ENCODE data around the gene CEP112.

CEP112 gene

GRCh38 chr17:66073384-66073783, 118.5 kb downstream of the CEP112 start:
- DNase-seq (ENCODE audit: low spot score) = no peak

GRCh38 chr17:66063686-66064085, 128.2 kb downstream of the CEP112 start:
- DNase-seq (ENCODE audit: low spot score) = no peak

GRCh38 chr17:66056148-66056547, 135.8 kb downstream of the CEP112 start:
- DNase-seq (ENCODE audit: low spot score) = no peak

GRCh38 chr17:66054242-66054641, 137.7 kb downstream of the CEP112 start:
- no peak for DNase-seq (ENCODE audit: low spot score)

- no peak for DNase-seq (ENCODE audit: low spot score)
Observed at GRCh38 chr17:66044083-66044482, 147.8 kb downstream of the CEP112 start.

GRCh38 chr17:66043419-66043818, 148.5 kb downstream of the CEP112 start:
- no peak for DNase-seq (ENCODE audit: low spot score)

GRCh38 chr17:66040402-66040801, 151.5 kb downstream of the CEP112 start:
- no peak for DNase-seq (ENCODE audit: low spot score)

GRCh38 chr17:66038125-66038524, 153.8 kb downstream of the CEP112 start:
- no peak for DNase-seq (ENCODE audit: low spot score)

GRCh38 chr17:66037221-66037620, 154.7 kb downstream of the CEP112 start:
- no peak for DNase-seq (ENCODE audit: low spot score)

- no peak for DNase-seq (ENCODE audit: low spot score)
Observed at GRCh38 chr17:66032082-66032712, 159.7 kb downstream of the CEP112 start.

GRCh38 chr17:66025551-66025950, 166.4 kb downstream of the CEP112 start:
- DNase-seq (ENCODE audit: low spot score) = no peak

- DNase-seq (ENCODE audit: low spot score) = no peak
Observed at GRCh38 chr17:66021757-66022156, 170.2 kb downstream of the CEP112 start.

GRCh38 chr17:66018786-66019185, 173.1 kb downstream of the CEP112 start:
- no peak for DNase-seq (ENCODE audit: low spot score)

- DNase-seq (ENCODE audit: low spot score) = no peak
Observed at GRCh38 chr17:66016231-66016630, 175.7 kb downstream of the CEP112 start.

- DNase-seq (ENCODE audit: low spot score) = no peak
Observed at GRCh38 chr17:66008680-66009079, 183.3 kb downstream of the CEP112 start.

GRCh38 chr17:66006654-66007053, 185.3 kb downstream of the CEP112 start:
- no peak for DNase-seq (ENCODE audit: low spot score)

GRCh38 chr17:66002812-66003211, 189.1 kb downstream of the CEP112 start:
- no peak for DNase-seq (ENCODE audit: low spot score)

- no peak for DNase-seq (ENCODE audit: low spot score)
Observed at GRCh38 chr17:66002063-66002585, 189.8 kb downstream of the CEP112 start.

- no peak for DNase-seq (ENCODE audit: low spot score)
Observed at GRCh38 chr17:66000216-66000615, 191.7 kb downstream of the CEP112 start.

- DNase-seq (ENCODE audit: low spot score) = no peak
Observed at GRCh38 chr17:65998675-65999074, 193.3 kb downstream of the CEP112 start.

GRCh38 chr17:65994679-65995078, 197.3 kb downstream of the CEP112 start:
- DNase-seq (ENCODE audit: low spot score) = no peak

GRCh38 chr17:65994114-65994513, 197.8 kb downstream of the CEP112 start:
- no peak for DNase-seq (ENCODE audit: low spot score)

- DNase-seq (ENCODE audit: low spot score) = no peak
Observed at GRCh38 chr17:65990593-65990992, 201.3 kb downstream of the CEP112 start.

- DNase-seq (ENCODE audit: low spot score) = no peak
Observed at GRCh38 chr17:65988451-65988850, 203.5 kb downstream of the CEP112 start.

Measured in ecto neural progenitor cell (in vitro differentiated cells).